Left renal cortex interstitium (tissue), 4 donors: ENCODE results near the gene RNPEP. TPM values are rescaled to one million over a fixed set of nuclear protein-coding genes. Genes with fewer than 3 reads are reported as not detected.
"Not testable (repeated sequence)": the region's sequence is repeated elsewhere in the genome, so short reads cannot be mapped to it uniquely, and the experiment has no call there.

ENCODE experiments used
- DNase-seq, 4 donors: peaks; one replicate each; pipeline ENCODE4 v3.0.0-alpha.2; 2013; ENCODE audit warnings: low read depth in 4 of 4, low spot score in 2 of 4, missing footprints in 1 of 4
- polyA plus RNA-seq, 4 donors: library from polyadenylated mRNA; unstranded; fragments of 120-200 nt; gene quantifications; one replicate each; pipeline ENCODE4 v1.2.1, GENCODE V29; 2013; ENCODE audit not compliant: insufficient read length in 4 of 4

The RNPEP gene
- polyA plus RNA-seq, 4 donors: 56.6 to 80.1 (median 61.0) TPM

- no peak for DNase-seq
These were observed 24.1 kb upstream of the RNPEP start for GRCh38 chr1:201958348-201958747.

GRCh38 chr1:201962382-201962781 is 20.1 kb upstream of the RNPEP start:
- DNase-seq: not testable (repeated sequence)

GRCh38 chr1:201964261-201964660 is 18.2 kb upstream of the RNPEP start:
- no peak for DNase-seq

GRCh38 chr1:201966171-201966570 is 16.3 kb upstream of the RNPEP start:
- DNase-seq: no peak

- no peak for DNase-seq
These were observed 14.1 kb upstream of the RNPEP start for GRCh38 chr1:201968202-201968925.

- no peak for DNase-seq
These were observed 11.9 kb upstream of the RNPEP start for GRCh38 chr1:201970334-201971159.

GRCh38 chr1:201982082-201982622 is 296 bp upstream of the RNPEP start:
- peak in 2 of 4 donors; percentile 43 to 63 for DNase-seq

- peak in 1 of 4 donors; percentile 53 for DNase-seq
These were observed 945 bp downstream of the RNPEP start for GRCh38 chr1:201983380-201983805.

- DNase-seq: no peak
These were observed 2.0 kb downstream of the RNPEP start for GRCh38 chr1:201984446-201984845.

GRCh38 chr1:201985355-201985754 is 2.9 kb downstream of the RNPEP start:
- no peak for DNase-seq

GRCh38 chr1:201988601-201989000 is 6.2 kb downstream of the RNPEP start:
- DNase-seq: no peak

GRCh38 chr1:201989354-201990128 is 7.1 kb downstream of the RNPEP start:
- no peak for DNase-seq

GRCh38 chr1:201990427-201990826 is 8.0 kb downstream of the RNPEP start:
- no peak for DNase-seq

GRCh38 chr1:201999625-202000238 is 17.3 kb downstream of the RNPEP start:
- no peak for DNase-seq

- no peak for DNase-seq
These were observed 20.1 kb downstream of the RNPEP start for GRCh38 chr1:202002507-202002906.

GRCh38 chr1:202004711-202005110 is 22.3 kb downstream of the RNPEP start:
- no peak for DNase-seq

- no peak for DNase-seq
These were observed 23.5 kb downstream of the RNPEP start for GRCh38 chr1:202005958-202006357.

GRCh38 chr1:202007304-202007703 is 24.9 kb downstream of the RNPEP start:
- DNase-seq: no peak

GRCh38 chr1:202007805-202008489 is 25.5 kb downstream of the RNPEP start:
- DNase-seq: no peak
